Measurements from ENCODE around the gene RASAL3.
"Not testable (repeated sequence)": the region's sequence is repeated elsewhere in the genome, so short reads cannot be mapped to it uniquely, and the experiment has no call there.

GRCh38 chr19:15485768-15486167 lies 21.4 kb upstream of the RASAL3 start:
- TF ChIP-seq POLR2AphosphoS5 (IDR thresholded peaks at IDR 0.05); CTCF (IDR thresholded peaks at IDR 0.05); EP300 (IDR thresholded peaks at IDR 0.05); POLR2A (IDR thresholded peaks at IDR 0.05; ENCODE audit: low read depth): not testable (repeated sequence)

Data from esophagus muscularis mucosa (tissue), 4 donors.